ENCODE data around the gene MAML2.
"Not testable (repeated sequence)": the region's sequence is repeated elsewhere in the genome, so short reads cannot be mapped to it uniquely, and the experiment has no call there.

MAML2 gene

GRCh38 chr11:96187822-96188221 is 155.2 kb downstream of the MAML2 start:
- DNase-seq (ENCODE audit: low read depth in 3 of 3): no peak

GRCh38 chr11:96186806-96187205 is 156.2 kb downstream of the MAML2 start:
- no peak for DNase-seq (ENCODE audit: low read depth in 3 of 3)

GRCh38 chr11:96185220-96185768 is 157.7 kb downstream of the MAML2 start:
- DNase-seq (ENCODE audit: low read depth in 3 of 3): no peak

GRCh38 chr11:96180937-96181336 is 162.1 kb downstream of the MAML2 start:
- DNase-seq (ENCODE audit: low read depth in 3 of 3): not testable (repeated sequence)

- no peak for DNase-seq (ENCODE audit: low read depth in 3 of 3)
These were observed 162.7 kb downstream of the MAML2 start for GRCh38 chr11:96180341-96180740.

- no peak for DNase-seq (ENCODE audit: low read depth in 3 of 3)
These were observed 163.1 kb downstream of the MAML2 start for GRCh38 chr11:96179905-96180304.

- DNase-seq (ENCODE audit: low read depth in 3 of 3): no peak
These were observed 164.1 kb downstream of the MAML2 start for GRCh38 chr11:96178887-96179279.

GRCh38 chr11:96178049-96178886 is 164.7 kb downstream of the MAML2 start:
- DNase-seq (ENCODE audit: low read depth in 3 of 3): no peak

GRCh38 chr11:96177146-96177545 is 165.8 kb downstream of the MAML2 start:
- no peak for DNase-seq (ENCODE audit: low read depth in 3 of 3)

GRCh38 chr11:96173906-96174305 is 169.1 kb downstream of the MAML2 start:
- no peak for DNase-seq (ENCODE audit: low read depth in 3 of 3)

- DNase-seq (ENCODE audit: low read depth in 3 of 3): no peak
These were observed 169.6 kb downstream of the MAML2 start for GRCh38 chr11:96173422-96173821.

GRCh38 chr11:96172604-96173003 is 170.4 kb downstream of the MAML2 start:
- no peak for DNase-seq (ENCODE audit: low read depth in 3 of 3)

- no peak for DNase-seq (ENCODE audit: low read depth in 3 of 3)
These were observed 173.7 kb downstream of the MAML2 start for GRCh38 chr11:96169250-96169649.

- no peak for DNase-seq (ENCODE audit: low read depth in 3 of 3)
These were observed 174.4 kb downstream of the MAML2 start for GRCh38 chr11:96168623-96169022.

- DNase-seq (ENCODE audit: low read depth in 3 of 3): no peak
These were observed 175.2 kb downstream of the MAML2 start for GRCh38 chr11:96167787-96168186.

- DNase-seq (ENCODE audit: low read depth in 3 of 3): no peak
These were observed 175.7 kb downstream of the MAML2 start for GRCh38 chr11:96167203-96167758.

GRCh38 chr11:96162816-96163499 is 180.0 kb downstream of the MAML2 start:
- no peak for DNase-seq (ENCODE audit: low read depth in 3 of 3)

GRCh38 chr11:96161307-96162089 is 181.5 kb downstream of the MAML2 start:
- no peak for DNase-seq (ENCODE audit: low read depth in 3 of 3)

GRCh38 chr11:96160732-96161306 is 182.2 kb downstream of the MAML2 start:
- DNase-seq (ENCODE audit: low read depth in 3 of 3): no peak

GRCh38 chr11:96159968-96160367 is 183.0 kb downstream of the MAML2 start:
- no peak for DNase-seq (ENCODE audit: low read depth in 3 of 3)

- no peak for DNase-seq (ENCODE audit: low read depth in 3 of 3)
These were observed 184.9 kb downstream of the MAML2 start for GRCh38 chr11:96158126-96158525.

- DNase-seq (ENCODE audit: low read depth in 3 of 3): no peak
These were observed 185.5 kb downstream of the MAML2 start for GRCh38 chr11:96157517-96157873.
